ENCODE measurements around the gene PROKR1. TPM values are rescaled to one million over a fixed set of nuclear protein-coding genes. Genes with fewer than 3 reads are reported as not detected.

PROKR1 gene
- total RNA-seq, 5 donors from 2014 or later (not counting 1 experiment from before 2014, with no cell fraction given), result not detected

DNA sequence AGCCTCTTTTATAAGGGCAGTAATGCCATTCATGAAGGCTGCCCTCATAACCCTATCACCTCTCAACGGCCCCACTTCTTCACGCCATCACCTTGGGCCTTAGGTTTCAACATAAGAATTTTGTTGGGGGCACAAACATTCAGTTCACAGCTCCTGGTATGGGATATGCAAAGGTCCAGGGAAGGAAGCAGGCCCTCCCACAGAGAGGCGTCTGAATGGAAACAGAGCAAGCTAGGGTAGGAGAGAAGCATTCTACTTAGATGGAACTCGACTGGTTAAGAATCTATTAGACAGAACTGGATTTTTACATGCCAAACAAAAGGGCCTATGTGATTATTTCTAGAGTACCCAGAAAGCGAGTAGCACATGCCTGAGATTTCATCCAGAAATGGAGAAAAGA, 42.8 kb downstream of the PROKR1 start:
- DNase-seq (no peak), ATAC-seq (replicated peaks in 1 of 4) (no peak)
- CTCF ChIA-PET, result no interaction called here
- no peak overlapping the region for H3K4me3 ChIP-seq (ENCODE audit: control insufficient read depth in 1 of 2, extremely low read depth in 1 of 2, low read length in 1 of 2)
- WGBS (ENCODE audit: insufficient coverage), result no CpG with 5 or more reads among the region's 5 CpGs
- H3K4me1 ChIP-seq (ENCODE audit: control insufficient read depth in 1 of 2, extremely low read depth in 1 of 2, insufficient read depth in 2 of 2, low read length in 2 of 2), result no peaks in the 10 kb centered on the region
- H3K27ac Mint-ChIP-seq, result no peak overlapping the region
- H3K4me1 Mint-ChIP-seq, result peaks cover 7 to 18% (median 9%) of the 10 kb centered on the region in 3 donors
- no peaks in the 10 kb centered on the region for H3K36me3 Mint-ChIP-seq
- no peak overlapping the region for H3K4me3 Mint-ChIP-seq
- H3K9me3 ChIP-seq, result no peaks in the 10 kb centered on the region
- H3K9me3 Mint-ChIP-seq, result no peaks in the 10 kb centered on the region
- peaks cover 6 to 11% of the 10 kb centered on the region in 2 donors for H3K27me3 Mint-ChIP-seq
- H3K36me3 ChIP-seq (ENCODE audit: control insufficient read depth in 2 of 2, extremely low read depth in 1 of 2, insufficient read depth in 1 of 2, low read length in 1 of 2), result no peaks in the 10 kb centered on the region
- POLR2A ChIA-PET, result no interaction called here
- H3K27me3 ChIP-seq (replicated peaks in 1 of 2; ENCODE audit: control insufficient read depth in 2 of 2, extremely low read depth in 1 of 2, insufficient read depth in 2 of 2, low read length in 1 of 2), result peaks cover 0 to 2% of the 10 kb centered on the region in 2 experiments
- no peak overlapping the region for H3K27ac ChIP-seq (ENCODE audit: low read length)

DNA sequence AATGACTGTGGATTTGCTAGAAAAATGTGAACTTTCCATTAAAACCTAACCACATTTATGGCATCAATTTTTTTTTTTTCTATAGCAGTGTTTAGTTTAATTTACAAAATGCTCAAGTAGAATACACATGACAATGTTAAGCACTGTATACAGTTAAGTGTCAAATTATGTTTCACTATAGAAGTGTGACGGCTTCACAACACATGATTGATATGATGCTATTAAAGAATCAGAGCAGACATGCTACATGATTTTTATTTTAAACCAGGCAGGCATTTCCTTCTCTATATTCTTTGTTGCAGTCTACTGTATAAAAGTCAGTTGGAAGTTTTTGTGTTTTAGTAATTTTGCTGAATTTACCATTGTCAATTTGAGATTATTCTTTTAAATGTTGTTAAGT, 43.6 kb downstream of the PROKR1 start:
- peaks cover 7 to 18% (median 9%) of the 10 kb centered on the region in 3 donors for H3K4me1 Mint-ChIP-seq
- no peak overlapping the region for H3K27ac ChIP-seq (ENCODE audit: low read length)
- DNase-seq, result no peak
- no peak for ATAC-seq (replicated peaks in 1 of 4)
- no peaks in the 10 kb centered on the region for H3K36me3 ChIP-seq (ENCODE audit: control insufficient read depth in 2 of 2, extremely low read depth in 1 of 2, insufficient read depth in 1 of 2, low read length in 1 of 2)
- no peaks in the 10 kb centered on the region for H3K9me3 Mint-ChIP-seq
- peaks cover 0 to 2% of the 10 kb centered on the region in 2 experiments for H3K27me3 ChIP-seq (replicated peaks in 1 of 2; ENCODE audit: control insufficient read depth in 2 of 2, extremely low read depth in 1 of 2, insufficient read depth in 2 of 2, low read length in 1 of 2)
- ChIA-PET CTCF (no interaction called here), POLR2A (no interaction called here)
- H3K4me1 ChIP-seq (ENCODE audit: control insufficient read depth in 1 of 2, extremely low read depth in 1 of 2, insufficient read depth in 2 of 2, low read length in 2 of 2), result no peaks in the 10 kb centered on the region
- H3K27ac Mint-ChIP-seq, result no peak overlapping the region
- no peaks in the 10 kb centered on the region for H3K9me3 ChIP-seq
- no peaks in the 10 kb centered on the region for H3K36me3 Mint-ChIP-seq
- WGBS (ENCODE audit: insufficient coverage), result no CpG with 5 or more reads among the region's 1 CpG
- no peak overlapping the region for H3K4me3 Mint-ChIP-seq
- no peak overlapping the region for H3K4me3 ChIP-seq (ENCODE audit: control insufficient read depth in 1 of 2, extremely low read depth in 1 of 2, low read length in 1 of 2)
- H3K27me3 Mint-ChIP-seq, result peaks cover 0 to 5% of the 10 kb centered on the region in 2 donors

DNA sequence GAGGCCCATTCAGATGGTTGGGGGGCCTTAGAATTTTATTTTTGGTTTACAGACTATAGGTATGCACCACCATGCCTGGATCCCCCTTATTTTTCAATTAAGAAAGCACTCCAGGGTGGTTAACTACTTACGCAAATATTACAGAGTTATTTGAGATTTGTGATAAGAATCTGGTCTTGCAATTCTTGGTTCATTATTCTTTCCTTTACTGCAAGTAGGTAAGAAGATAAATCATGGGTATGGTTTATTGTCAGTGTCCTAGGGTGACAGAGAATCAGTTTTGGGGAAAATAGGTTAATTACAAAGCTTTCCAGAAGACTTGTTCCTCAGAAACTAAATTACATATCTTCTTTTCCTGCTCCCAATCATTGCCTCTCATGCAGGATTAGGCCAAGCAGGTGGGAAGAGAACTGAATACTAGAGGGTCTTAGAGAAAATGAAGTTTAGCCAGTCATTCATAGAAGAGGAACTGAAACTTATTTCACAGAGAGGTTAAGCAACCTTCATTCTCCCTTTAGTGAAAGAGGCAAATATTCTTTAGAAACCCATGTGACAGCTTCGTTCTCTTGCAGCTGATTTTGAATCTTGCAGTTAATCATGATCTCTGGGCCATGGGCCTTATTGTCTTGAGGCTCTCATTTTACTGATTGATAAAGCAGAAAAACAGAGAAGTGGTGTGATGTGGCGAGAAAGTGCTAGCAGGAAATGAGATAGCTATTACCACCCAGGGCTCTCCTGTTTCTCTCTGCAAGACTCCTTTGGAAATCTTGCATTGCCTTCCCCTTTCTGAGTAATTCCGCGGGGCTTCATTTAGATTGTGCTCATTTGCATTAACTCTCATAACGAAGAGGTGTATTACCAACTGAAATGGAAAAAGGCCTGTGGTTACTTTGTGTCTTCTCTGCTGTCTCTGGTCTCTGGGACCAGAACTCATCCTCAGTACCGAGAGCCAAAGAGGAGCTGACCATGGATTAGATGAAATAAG, 46.5 kb downstream of the PROKR1 start:
- CTCF ChIA-PET, result interaction anchor here in 1 of 2 donors (1.4 kb wide), 1 partner anchor 236 kb away, joined by 3 read pairs; no protein-coding TSS in a partner anchor
- no peaks in the 10 kb centered on the region for H3K36me3 Mint-ChIP-seq
- Histone ChIP-seq H3K27ac (ENCODE audit: low read length) (no peak overlapping the region), H3K27me3 (replicated peaks in 1 of 2; ENCODE audit: control insufficient read depth in 2 of 2, extremely low read depth in 1 of 2, insufficient read depth in 2 of 2, low read length in 1 of 2) (peaks cover 0 to 2% of the 10 kb centered on the region in 2 experiments), H3K4me3 (ENCODE audit: control insufficient read depth in 1 of 2, extremely low read depth in 1 of 2, low read length in 1 of 2) (no peak overlapping the region), H3K4me1 (ENCODE audit: control insufficient read depth in 1 of 2, extremely low read depth in 1 of 2, insufficient read depth in 2 of 2, low read length in 2 of 2) (no peaks in the 10 kb centered on the region), H3K9me3 (no peaks in the 10 kb centered on the region), H3K36me3 (ENCODE audit: control insufficient read depth in 2 of 2, extremely low read depth in 1 of 2, insufficient read depth in 1 of 2, low read length in 1 of 2) (no peaks in the 10 kb centered on the region)
- peaks cover 0 to 4% of the 10 kb centered on the region in 2 donors for H3K27me3 Mint-ChIP-seq
- no peak overlapping the region for H3K4me3 Mint-ChIP-seq
- ATAC-seq (replicated peaks in 1 of 4) (peak in 1 of 4 experiments; percentile 38), DNase-seq (peak in 1 of 35 experiments; percentile 17)
- no peak overlapping the region for H3K27ac Mint-ChIP-seq
- no peaks in the 10 kb centered on the region for H3K9me3 Mint-ChIP-seq
- 0% methylated on average over 1 of the region's 7 CpGs for WGBS (ENCODE audit: insufficient coverage)
- POLR2A ChIA-PET, result interaction anchor here in 1 of 2 donors (0.6 kb wide), 1 partner anchor 427 kb away, joined by 3 read pairs; no protein-coding TSS in a partner anchor
- peaks cover 7 to 18% (median 9%) of the 10 kb centered on the region in 3 donors for H3K4me1 Mint-ChIP-seq

DNA sequence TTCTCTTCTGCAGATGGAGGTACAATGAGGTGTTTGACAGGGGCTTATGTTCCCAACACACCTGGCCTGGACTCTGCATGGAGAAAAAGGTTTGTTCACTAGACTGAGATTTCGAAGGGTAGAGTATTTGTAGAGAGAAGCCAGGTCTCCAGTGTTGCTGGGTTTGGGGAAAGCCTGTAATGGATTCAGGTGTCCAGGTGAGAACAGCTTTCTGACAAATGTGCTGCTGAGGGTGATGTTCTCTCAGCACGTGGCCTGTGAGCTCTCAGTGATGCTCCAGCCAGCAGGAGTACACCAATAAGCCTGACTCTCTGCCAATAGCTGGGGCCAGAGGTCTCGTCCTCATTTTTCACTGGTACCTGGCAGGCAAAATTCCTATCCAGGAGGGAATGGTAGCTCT, 47.5 kb downstream of the PROKR1 start:
- peaks cover 0 to 2% of the 10 kb centered on the region in 2 experiments for H3K27me3 ChIP-seq (replicated peaks in 1 of 2; ENCODE audit: control insufficient read depth in 2 of 2, extremely low read depth in 1 of 2, insufficient read depth in 2 of 2, low read length in 1 of 2)
- no peak overlapping the region for H3K27ac ChIP-seq (ENCODE audit: low read length)
- CTCF ChIA-PET, result interaction anchor here in 1 of 2 donors (0.6 kb wide), 1 partner anchor 235 kb away, joined by 4 read pairs; no protein-coding TSS in a partner anchor
- H3K4me1 ChIP-seq (ENCODE audit: control insufficient read depth in 1 of 2, extremely low read depth in 1 of 2, insufficient read depth in 2 of 2, low read length in 2 of 2), result no peaks in the 10 kb centered on the region
- WGBS (ENCODE audit: insufficient coverage), result 92% methylated on average over 3 of the region's 3 CpGs
- no peaks in the 10 kb centered on the region for H3K36me3 ChIP-seq (ENCODE audit: control insufficient read depth in 2 of 2, extremely low read depth in 1 of 2, insufficient read depth in 1 of 2, low read length in 1 of 2)
- no peaks in the 10 kb centered on the region for H3K9me3 Mint-ChIP-seq
- H3K9me3 ChIP-seq, result no peaks in the 10 kb centered on the region
- ATAC-seq (replicated peaks in 1 of 4) (no peak), DNase-seq (no peak)
- H3K36me3 Mint-ChIP-seq, result no peaks in the 10 kb centered on the region
- H3K4me3 Mint-ChIP-seq, result no peak overlapping the region
- H3K4me1 Mint-ChIP-seq, result peaks cover 7 to 18% (median 9%) of the 10 kb centered on the region in 3 donors
- H3K27me3 Mint-ChIP-seq, result peaks cover 0 to 4% of the 10 kb centered on the region in 2 donors
- H3K4me3 ChIP-seq (ENCODE audit: control insufficient read depth in 1 of 2, extremely low read depth in 1 of 2, low read length in 1 of 2), result no peak overlapping the region
- no peak overlapping the region for H3K27ac Mint-ChIP-seq
- POLR2A ChIA-PET, result no interaction called here

DNA sequence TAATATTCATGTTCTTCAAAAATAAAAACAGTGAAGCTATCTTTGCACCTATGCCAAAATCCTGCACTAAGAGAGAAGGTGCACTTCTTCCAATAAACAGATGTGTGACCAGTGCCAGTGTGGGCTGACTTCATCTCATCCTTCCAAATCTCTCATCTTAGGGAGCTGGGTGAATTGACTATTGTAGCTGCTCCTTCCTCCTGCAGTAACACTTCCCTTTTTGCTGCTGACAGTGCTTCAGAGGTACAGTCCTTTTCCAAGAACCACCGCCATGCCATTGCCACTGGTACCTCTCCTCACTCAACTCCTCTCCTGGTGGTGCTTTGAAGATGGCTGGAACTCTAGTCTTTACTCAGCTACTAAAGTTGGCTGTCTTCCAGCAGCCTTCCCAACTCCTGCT, 49.1 kb downstream of the PROKR1 start:
- Histone ChIP-seq H3K27ac (ENCODE audit: low read length) (no peak overlapping the region), H3K4me1 (ENCODE audit: control insufficient read depth in 1 of 2, extremely low read depth in 1 of 2, insufficient read depth in 2 of 2, low read length in 2 of 2) (no peaks in the 10 kb centered on the region), H3K27me3 (replicated peaks in 1 of 2; ENCODE audit: control insufficient read depth in 2 of 2, extremely low read depth in 1 of 2, insufficient read depth in 2 of 2, low read length in 1 of 2) (peaks cover 0 to 2% of the 10 kb centered on the region in 2 experiments), H3K4me3 (ENCODE audit: control insufficient read depth in 1 of 2, extremely low read depth in 1 of 2, low read length in 1 of 2) (no peak overlapping the region), H3K9me3 (no peaks in the 10 kb centered on the region), H3K36me3 (ENCODE audit: control insufficient read depth in 2 of 2, extremely low read depth in 1 of 2, insufficient read depth in 1 of 2, low read length in 1 of 2) (no peaks in the 10 kb centered on the region)
- Mint-ChIP-seq H3K27ac (no peak overlapping the region), H3K4me1 (peaks cover 7 to 18% (median 9%) of the 10 kb centered on the region in 3 donors), H3K9me3 (no peaks in the 10 kb centered on the region), H3K4me3 (no peak overlapping the region), H3K27me3 (peaks cover 0 to 4% of the 10 kb centered on the region in 2 donors), H3K36me3 (no peaks in the 10 kb centered on the region)
- DNase-seq (no peak), ATAC-seq (replicated peaks in 1 of 4) (no peak)
- WGBS (ENCODE audit: insufficient coverage), result no CpG with 5 or more reads among the region's 1 CpG
- POLR2A ChIA-PET, result interaction anchor here in 1 of 2 donors (0.6 kb wide), 1 partner anchor 12 kb away, joined by 3 read pairs; no protein-coding TSS in a partner anchor
- CTCF ChIA-PET, result no interaction called here

DNA sequence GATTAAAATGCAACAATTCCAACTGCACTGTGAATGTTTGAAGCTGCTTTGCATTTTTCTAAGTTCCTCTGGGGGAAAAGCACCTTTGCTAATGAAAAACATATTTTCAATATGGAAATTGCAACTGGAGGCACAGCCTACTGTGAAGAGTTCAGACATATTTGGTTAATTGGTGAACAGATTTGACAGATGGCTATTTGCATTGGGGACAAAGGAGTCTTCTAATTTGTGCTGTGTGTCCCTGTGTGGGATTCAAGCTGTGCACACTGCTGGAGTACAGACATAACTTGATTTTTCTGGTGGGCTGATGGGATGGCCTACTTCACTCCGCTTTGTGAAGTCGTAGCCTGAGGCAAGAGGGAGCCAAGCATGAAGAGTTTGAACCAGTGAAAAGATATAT, 50.6 kb downstream of the PROKR1 start:
- no peak overlapping the region for H3K4me3 Mint-ChIP-seq
- no peak for DNase-seq
- no peak overlapping the region for H3K4me3 ChIP-seq (ENCODE audit: control insufficient read depth in 1 of 2, extremely low read depth in 1 of 2, low read length in 1 of 2)
- peaks cover 0 to 2% of the 10 kb centered on the region in 2 experiments for H3K27me3 ChIP-seq (replicated peaks in 1 of 2; ENCODE audit: control insufficient read depth in 2 of 2, extremely low read depth in 1 of 2, insufficient read depth in 2 of 2, low read length in 1 of 2)
- no peaks in the 10 kb centered on the region for H3K36me3 Mint-ChIP-seq
- no peak overlapping the region for H3K27ac Mint-ChIP-seq
- ATAC-seq (replicated peaks in 1 of 4), result no peak
- H3K36me3 ChIP-seq (ENCODE audit: control insufficient read depth in 2 of 2, extremely low read depth in 1 of 2, insufficient read depth in 1 of 2, low read length in 1 of 2), result no peaks in the 10 kb centered on the region
- peaks cover 0 to 7% of the 10 kb centered on the region in 2 donors for H3K27me3 Mint-ChIP-seq
- no peaks in the 10 kb centered on the region for H3K4me1 ChIP-seq (ENCODE audit: control insufficient read depth in 1 of 2, extremely low read depth in 1 of 2, insufficient read depth in 2 of 2, low read length in 2 of 2)
- ChIA-PET CTCF (no interaction called here), POLR2A (interaction anchor here in 1 of 2 donors (0.6 kb wide), 1 partner anchor 29 kb away, joined by 3 read pairs; no protein-coding TSS in a partner anchor)
- H3K4me1 Mint-ChIP-seq, result peaks cover 7 to 16% (median 9%) of the 10 kb centered on the region in 3 donors
- no CpG with 5 or more reads among the region's 2 CpGs for WGBS (ENCODE audit: insufficient coverage)
- H3K9me3 ChIP-seq, result no peaks in the 10 kb centered on the region
- no peak overlapping the region for H3K27ac ChIP-seq (ENCODE audit: low read length)
- no peaks in the 10 kb centered on the region for H3K9me3 Mint-ChIP-seq
